Stimulated activated CD4-positive, alpha-beta T cell treated with anti-CD3 and anti-CD28 coated beads, Interleukin-4, amount 100 ng/mL, for 48 hours (primary cell): ENCODE measurements around the gene SLC9A1.

ENCODE experiments used
- DNase-seq, 2 donors: peaks; one replicate each; pipeline ENCODE4 v3.0.0-alpha.2; 2020; ENCODE audit warnings: low read depth in 2 of 2

The SLC9A1 gene

DNA sequence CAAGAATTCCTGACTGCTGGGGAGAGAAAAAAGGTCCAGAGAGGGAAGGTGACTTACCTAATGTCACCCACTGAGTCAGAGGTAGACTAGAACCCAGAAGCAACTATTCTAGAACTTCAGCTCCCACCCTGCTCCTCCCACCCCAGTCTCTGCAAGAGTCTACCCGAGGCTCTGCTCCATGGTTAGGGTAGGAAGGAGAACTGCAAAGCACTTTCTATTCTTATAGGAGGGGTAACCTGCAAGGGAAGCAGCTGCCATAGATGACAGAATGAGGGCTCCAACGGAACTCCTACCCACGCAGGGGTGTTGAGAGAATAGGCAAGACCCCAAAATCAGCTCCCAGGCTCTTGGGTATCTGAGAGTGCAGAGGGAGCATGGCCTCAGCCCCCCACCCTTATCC is 4.3 kb downstream of the SLC9A1 start:
- no peak for DNase-seq

DNA sequence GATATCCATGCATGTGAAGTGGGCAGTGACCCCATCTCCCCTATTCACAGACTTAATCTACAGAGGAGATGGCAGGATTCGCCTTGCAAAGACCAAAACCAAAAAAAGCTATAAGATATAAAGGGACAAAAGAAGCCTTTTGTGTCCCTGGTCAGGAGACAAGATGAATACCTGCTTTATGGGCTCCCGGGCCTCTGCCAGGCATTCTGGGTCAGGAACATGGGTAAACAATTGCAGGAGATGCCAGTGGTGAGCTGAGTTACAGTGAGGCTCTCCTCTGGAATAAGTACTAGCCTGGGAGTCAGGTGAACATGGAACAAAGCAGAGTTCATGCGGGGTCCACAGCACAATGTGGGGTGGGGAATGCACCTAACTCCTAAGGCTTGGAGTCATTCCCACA is 4.7 kb downstream of the SLC9A1 start:
- DNase-seq = no peak

DNA sequence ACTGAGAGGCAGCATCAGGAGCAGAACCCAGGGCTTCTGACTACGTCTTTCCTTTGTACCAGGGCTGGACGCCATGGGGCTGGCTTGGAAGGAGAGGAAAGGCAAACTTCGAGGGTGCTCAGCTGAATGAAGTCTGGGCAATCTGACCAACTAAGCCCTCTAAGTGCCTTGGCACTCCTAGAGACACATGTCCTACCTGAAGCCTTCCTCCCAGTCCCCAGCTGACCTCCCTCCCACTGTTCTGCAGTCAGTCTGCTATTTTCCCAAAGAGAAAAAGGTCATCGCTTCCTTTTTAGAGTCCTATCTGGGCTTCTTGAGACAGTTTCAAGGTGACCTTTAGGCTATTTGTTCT is 5.2 kb downstream of the SLC9A1 start:
- DNase-seq = no peak

- no peak for DNase-seq
Measured at GRCh38 chr1:27149084-27149761, 5.7 kb downstream of the SLC9A1 start.

GRCh38 chr1:27148591-27148990 is 6.3 kb downstream of the SLC9A1 start:
- DNase-seq = no peak

DNA sequence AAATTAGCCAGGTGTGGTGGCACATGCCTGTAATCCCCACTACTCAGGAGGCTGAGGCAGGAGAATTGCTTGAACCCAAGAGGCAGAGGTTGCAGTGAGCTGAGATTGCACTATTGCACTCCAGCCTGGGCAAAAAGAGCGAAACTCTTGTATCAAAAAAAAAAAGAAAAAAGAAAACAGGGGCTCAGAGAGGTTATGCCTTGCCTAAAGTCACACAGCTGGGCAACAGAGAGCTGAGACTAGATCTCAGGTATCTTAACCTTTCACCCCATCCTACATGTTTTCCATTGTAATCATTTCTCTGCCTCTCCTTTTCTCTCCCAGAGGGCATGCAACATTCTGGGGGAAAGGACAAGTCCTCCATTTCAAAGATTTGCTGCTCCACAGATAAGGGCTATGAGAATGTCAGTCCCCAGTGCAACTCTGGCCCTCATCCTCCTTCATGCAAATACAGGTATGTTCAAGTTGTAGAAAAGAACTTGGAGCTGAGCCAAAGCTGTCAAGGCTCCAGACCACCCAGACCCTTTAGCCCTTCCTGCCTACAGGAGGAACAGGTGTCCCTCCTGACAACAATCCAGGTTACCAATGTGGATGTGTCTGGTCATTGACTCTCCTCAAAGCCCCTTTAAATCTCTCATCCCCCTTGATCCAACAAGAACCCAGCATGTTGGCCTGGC is 6.9 kb downstream of the SLC9A1 start:
- no peak for DNase-seq

DNA sequence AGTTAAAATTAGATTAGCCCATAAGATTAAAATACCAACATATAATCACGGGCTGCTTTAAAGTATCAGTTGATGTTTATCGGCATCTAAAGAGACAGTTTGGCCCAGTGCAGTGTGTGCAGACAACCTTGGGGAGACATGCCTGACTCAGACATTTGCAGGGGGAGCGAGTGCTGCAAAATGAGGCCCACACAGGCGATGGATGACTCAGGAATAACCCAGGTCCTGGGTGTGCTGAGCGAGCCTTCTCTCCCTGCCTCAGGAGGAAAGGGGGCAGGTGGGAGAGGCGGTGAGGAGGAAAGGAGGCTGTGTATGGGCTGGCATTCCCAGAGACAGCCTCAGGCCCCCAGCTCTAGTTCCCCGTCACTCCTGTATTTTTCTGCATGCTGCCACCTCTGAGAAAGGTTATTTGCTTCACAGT is 9.0 kb downstream of the SLC9A1 start:
- DNase-seq = no peak

DNA sequence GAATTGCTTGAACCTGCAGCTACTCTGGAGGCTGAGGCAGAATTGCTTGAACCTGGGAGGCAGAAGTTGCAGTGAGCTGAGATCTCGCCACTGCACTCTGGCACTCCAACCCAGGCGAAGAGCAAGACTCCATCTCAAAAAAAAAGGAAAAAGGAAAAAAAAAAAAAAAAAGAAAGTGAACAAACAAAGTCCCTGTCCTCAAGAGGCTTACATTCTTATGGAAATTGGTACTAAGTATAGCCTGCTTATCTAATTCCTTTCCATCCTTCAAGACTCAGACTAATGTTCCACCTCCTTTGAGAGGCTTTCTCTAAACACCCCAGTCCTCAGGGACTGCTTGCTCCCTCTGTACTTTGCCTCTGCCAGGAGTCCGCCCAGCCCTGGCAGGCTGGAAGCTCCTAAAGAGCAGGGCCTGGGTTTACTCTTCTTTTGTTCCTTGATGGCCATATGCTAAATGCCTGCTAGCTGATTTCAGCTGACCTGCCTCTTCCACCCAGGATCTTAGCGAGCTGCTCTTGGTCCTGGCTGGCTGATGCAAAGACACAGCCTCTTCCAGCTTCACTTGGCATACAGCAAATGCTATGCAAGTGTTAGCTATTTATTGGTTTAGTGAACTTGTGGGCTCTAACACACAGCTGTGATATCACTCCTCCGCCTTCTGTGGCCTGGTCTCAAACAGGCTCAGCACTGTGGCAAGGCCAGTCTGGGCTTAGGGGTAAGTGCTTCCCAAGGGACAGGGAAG is 9.8 kb downstream of the SLC9A1 start:
- no peak for DNase-seq

- DNase-seq = no peak
Measured at GRCh38 chr1:27144049-27144748, 10.7 kb downstream of the SLC9A1 start.

DNA sequence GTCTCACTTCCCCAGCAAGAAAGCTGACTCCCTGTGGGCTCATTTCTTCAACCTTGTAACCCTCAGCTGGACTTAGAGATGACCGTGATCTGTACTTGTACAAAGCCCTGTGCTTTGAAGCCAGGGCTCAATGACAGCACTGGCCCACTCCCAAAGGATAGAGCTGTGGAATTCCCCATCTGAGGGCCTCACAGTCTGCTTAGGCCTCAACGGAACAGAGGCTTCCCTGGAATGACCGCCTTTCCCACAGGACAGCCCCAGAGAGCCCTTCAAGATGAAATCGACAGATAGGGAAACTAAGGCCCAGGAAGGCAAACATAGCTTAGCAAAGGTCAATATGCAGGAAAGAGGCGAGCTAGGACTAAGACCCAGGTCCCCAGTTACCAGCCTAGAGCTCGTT is 11.5 kb downstream of the SLC9A1 start:
- no peak for DNase-seq

GRCh38 chr1:27142464-27142863 is 12.5 kb downstream of the SLC9A1 start:
- no peak for DNase-seq

DNA sequence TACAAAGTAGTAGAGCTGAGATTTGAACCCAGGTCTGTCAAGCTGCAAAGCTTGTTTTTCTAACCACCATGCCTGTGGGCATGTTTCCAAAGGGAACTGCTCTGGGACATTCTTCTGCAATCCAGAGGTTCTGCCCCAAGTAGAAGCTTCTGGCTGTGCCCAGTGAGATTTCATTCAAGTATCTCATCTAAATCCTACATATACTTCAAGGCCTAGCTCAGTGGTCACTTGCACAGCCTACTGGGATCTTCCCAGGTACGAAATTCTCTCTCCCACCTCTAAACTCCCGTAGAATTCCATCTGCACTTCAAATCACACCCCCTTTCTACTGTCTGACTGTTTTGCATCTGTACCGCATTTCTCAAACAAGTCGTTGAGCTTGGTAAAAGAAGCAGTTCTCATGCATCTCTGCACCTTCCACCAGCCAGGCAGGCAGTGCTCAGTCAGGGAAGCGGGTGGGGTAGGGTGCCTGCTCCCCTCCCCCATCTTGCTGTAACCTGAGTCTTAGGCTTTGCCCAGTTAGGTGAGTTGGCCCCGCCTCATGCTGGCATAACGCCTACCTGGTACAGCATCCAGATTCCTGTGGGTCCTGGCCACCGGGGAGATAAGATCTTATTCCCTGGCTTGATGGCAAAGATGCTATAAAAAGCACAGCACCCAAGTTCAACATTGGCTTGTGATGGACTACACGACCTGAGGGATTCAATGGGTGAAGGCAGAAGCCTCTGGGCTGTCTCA is 13.5 kb downstream of the SLC9A1 start:
- DNase-seq = no peak

DNA sequence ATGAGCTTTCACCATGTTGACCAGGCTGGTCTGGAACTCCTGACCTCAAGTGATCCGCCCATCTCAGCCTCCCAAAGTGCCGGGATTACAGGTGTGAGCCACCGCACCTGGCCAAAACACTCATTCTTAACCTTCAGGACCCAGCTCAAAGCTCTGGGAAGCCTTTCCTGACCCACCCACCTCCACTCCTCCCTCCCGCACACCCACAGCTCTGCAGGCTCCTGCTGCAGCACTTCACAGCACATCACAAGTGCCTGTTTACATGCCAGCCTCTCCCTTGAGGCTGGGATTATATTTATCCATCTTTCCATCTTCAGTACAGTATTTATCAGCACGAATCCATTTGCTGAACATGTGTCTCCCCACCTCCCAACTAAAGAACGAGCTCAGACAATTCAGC is 14.9 kb downstream of the SLC9A1 start:
- no peak for DNase-seq

DNA sequence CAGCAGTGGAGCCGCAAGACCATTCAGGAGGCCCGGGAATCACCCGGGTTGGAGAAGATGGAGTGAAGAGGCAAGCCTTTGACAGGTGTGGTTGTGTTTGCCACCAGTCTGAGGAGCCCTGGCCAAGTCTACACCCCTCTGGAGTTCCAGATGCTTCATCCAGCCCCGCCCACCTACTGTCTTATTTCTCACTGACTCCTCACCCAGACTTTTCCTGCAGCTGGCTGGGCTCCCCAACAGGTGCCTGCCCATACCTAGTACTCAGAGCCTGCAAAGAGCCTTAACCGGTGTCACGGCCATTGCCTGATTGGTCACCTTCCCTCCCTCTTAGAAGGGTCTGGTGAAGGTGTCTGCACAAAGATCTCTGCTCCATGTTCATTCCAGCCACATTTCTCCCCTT is 16.0 kb downstream of the SLC9A1 start:
- DNase-seq = no peak

DNA sequence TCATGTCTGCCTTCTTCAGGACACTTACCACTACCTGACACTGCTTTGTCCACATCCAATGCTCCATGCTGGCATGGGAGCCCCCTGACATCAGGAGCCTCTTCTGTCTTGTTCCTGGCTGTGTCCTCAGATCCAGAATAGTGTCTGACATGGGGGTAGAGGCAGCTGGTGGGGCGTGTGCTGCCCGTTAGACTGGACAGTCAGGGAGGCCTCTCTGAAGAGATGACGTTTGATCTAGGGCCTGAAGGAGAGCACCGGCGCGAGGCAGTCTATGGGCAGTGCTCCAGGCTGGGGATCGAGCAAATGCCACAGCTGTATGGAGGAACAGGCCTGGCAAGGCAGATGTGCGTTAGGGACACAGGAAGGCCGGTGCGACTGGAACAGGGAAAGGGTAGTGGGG is 16.6 kb downstream of the SLC9A1 start:
- DNase-seq = no peak

DNA sequence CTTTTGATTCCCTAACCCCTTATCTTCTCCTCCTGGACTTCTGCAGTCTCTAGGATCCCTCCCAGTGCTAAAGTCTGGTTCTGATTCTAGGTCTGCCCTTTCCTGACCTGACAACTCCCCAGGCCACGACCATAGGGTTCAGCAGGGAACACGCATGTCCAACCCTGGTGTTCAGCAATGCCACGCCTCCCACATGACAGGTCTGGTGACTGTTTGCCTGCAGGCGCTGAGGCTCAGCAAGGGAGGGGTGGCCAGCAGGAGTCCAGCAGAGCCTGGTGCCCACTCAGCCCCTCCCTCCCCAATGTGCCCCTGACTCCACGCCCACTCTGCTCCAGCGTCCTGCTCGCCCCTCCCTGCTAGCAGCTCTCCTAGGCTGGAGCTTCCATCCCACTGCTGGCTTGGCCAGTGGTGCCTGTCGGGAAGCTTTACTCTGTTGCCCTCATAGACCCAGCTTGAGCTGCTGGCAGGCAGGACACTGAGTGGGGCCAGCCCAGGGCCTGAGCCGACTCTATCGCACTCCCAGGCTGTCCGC is 17.3 kb downstream of the SLC9A1 start:
- DNase-seq = no peak

- DNase-seq = peak; percentile 70 to 74
Measured at GRCh38 chr1:27136998-27137542, 17.9 kb downstream of the SLC9A1 start.

GRCh38 chr1:27136236-27136551 is 18.7 kb downstream of the SLC9A1 start:
- no peak for DNase-seq

DNA sequence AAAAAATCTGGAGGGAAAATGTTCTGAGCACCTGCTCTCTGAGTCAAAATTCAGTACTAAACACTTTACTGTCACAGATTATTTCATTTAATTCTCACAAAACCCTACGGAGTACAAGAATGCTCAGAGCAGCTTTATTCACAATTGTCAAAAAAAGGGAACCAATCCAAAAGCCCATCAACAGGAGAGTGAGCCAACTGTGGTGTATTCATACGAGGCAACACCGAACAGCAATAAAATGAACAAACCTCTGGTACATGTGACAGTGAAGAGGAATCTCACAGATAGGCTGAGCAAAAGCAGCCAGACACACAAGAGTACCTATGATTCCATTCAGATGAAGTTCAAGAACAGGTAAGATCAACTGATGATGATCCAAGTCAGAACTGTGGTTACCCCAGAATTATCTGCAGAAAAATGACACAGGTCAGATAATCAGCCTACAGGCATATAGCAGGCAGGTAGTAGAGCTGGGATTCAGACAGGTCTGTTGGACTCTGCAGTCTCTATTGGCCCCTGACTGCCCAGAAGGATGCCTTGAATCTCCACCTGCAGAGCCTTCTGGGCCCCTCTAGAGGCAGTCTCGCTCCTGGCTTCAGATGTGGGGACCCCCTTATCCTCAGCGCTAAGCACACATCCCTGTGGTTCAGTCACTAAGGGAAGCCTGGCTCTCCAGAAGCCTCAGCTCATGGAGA is 19.2 kb downstream of the SLC9A1 start:
- no peak for DNase-seq

DNA sequence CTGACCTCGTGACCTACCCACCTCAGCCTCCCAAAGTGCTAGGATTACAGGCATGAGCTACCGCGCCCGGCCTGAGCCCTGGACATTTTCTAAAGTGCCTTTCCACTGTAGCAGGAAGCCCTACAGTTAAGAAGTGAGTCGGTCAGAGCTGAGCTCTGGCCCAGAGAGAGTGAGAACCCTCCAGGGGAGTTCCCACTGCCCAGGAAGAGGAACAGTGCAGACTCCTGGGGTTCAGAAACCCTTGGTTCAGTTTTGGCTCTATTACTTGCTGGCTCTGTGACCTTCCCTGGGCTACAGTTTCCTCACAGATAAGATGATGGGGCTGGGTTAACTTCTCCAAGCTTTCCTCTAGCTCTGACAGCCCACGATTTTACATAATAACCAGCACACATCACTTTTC is 20.9 kb downstream of the SLC9A1 start:
- no peak for DNase-seq

GRCh38 chr1:27133158-27133557 is 21.8 kb downstream of the SLC9A1 start:
- no peak for DNase-seq
